Fibroblast of skin of left quadriceps (primary cell): ENCODE results near the gene ITGB5.

Experiments
- DNase-seq, 2 experiments: peaks; one replicate each; pipeline ENCODE4 v3.0.0-alpha.2; 2013; ENCODE audit warnings: low read depth in 2 of 2

Gene ITGB5

DNA sequence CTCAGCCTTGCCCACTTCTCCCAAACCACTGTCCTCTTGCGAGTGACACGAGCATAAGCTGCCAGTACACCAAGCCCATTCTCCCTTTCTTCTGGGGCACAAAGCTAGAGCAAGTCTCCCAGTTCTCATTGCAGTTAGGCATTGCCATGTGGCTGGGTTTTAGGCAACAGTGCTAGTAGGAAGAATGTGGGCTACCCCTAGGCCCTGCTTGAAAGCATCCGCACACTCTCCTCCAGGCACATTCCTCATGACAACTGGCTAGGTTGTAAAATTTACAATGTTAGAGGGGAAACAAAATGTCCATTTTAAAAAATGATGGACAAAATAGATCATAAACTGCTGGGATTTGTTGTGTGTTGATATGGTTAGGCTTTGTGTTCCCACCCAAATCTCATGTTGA is 19.7 kb downstream of the ITGB5 start:
- DNase-seq, result no peak

DNA sequence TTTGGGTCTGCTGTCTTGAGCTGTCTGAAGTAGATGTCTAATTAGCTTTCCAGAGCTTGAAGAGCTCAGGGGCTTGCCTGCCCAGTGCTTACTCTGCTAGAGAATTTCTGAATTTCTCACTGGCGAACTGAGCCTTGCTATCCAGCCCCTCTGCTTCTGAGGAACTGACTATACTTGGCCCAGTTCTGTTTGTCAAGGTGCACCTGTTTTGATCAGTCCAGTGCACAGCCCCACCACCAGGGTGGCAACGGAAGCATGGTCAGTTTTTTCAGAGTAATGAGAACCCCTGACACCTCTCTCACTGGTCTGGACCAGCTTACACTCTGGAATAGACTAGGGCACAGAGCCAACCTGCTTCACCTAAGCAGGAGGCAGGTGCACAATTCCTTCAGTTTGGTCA is 25.2 kb downstream of the ITGB5 start:
- no peak for DNase-seq

DNA sequence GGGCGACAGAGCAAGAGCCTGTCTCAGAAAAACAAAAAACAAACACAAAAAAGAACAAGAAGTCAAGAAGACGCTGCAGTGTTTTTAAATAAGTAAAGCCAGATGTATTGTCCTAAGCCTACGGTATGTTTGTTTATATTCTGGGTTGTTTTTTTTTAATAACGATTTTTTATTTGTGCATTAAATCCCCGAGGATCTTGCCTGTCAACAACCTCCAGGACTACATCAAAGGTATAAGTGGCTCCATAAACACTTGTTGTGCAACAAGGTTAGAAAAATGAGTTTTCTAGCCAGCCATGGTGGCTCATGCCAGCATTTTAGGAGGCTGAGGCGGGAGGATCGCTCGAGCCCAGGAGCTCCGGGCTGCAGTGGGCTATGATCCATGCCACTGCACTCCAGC is 26.1 kb downstream of the ITGB5 start:
- DNase-seq, result no peak

DNA sequence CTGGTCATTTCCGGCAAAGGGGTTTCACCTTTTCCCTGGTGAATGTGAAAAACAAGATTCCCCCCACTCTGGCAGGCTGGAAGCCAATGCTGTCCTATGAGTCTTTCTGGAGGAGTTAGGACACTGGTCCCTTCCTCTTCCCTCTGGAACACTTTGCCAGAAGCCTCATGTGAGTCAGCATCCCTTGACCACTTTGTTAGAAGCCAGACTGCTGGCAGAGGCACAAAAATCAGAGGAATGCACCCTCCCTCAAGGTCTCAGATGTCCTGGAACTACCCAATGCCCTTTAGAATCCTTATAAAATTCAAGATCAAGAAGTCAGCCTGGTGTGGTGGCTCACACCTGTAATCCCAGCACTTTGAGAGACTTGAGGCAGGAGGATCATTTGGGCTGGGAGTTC is 26.6 kb downstream of the ITGB5 start:
- DNase-seq, result peak; percentile 87 to 89

DNA sequence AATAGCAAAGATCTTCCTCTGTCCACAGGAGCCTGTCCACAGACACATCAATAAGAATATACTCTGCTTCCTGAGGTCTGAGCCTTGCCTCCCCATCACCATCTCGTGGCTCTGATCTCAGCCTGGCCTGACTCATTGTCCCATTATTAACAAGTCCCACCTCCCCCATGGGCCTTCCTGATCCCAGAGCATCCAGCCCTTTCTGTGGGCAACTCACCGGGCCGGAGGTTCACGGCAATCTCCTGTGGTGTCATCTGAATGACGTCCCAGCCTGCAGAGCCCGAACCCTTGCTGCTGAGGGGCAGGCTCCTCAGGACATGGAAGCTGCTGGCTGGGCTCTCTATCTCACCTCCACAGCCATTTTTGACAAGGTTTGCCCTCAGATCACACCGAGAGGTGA is 28.1 kb downstream of the ITGB5 start:
- DNase-seq, result peak in 1 of 2 experiments; percentile 36

DNA sequence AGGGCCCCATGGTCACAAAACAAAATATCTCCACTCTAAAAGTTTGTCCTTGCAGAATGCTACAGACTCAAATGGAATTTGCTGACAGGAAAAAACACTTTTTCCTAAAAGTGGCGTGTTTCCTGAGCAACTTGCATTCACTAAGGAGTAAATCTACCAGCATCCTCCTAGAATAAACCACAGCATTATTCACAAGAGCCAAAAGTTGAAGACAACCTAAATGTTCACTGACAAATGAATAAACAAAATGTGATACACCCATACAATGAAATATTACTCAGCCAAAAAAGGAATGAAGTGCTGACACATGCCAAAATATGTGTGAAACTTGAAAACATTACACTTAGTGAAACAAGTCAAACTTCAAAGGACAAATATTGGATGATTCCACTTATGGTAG is 28.9 kb downstream of the ITGB5 start:
- DNase-seq, result peak in 1 of 2 experiments; percentile 41

DNA sequence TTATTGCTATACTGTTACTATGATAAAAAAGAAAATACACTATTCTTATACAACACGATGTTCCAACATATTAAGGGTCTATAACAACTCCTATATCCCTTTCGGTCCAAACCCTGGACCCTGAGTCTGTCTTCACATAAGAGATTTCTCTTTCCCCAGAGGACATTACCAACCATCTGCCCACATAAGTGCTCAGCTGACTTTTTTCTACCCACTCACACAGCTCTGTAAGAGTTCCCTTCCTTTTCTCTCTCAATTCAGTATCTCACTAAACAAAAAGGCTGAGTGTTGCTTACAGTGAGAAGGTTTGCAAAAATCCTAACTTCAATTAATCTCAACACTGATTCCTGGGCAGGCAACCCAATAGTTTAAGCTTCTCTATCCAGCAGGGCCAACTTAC is 30.5 kb downstream of the ITGB5 start:
- no peak for DNase-seq

DNA sequence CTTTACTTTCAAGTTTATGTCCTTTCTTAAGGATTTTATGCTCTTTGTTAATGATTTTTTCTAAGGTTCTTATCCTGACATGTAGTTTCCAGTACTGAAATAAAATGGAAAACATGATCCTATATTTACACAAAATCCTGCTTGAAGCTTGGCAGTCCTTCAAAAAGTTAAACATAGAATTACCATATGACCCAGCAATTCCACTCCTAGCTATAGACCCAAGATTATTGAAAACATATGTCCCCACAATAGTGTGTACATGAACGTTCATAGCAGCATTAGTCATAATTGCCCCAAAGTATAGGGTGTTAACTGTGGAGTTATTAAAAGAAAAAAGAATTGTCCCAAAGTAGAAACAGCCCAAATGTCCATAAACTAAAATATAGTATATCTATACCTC is 33.2 kb downstream of the ITGB5 start:
- peak; percentile 93 for DNase-seq

DNA sequence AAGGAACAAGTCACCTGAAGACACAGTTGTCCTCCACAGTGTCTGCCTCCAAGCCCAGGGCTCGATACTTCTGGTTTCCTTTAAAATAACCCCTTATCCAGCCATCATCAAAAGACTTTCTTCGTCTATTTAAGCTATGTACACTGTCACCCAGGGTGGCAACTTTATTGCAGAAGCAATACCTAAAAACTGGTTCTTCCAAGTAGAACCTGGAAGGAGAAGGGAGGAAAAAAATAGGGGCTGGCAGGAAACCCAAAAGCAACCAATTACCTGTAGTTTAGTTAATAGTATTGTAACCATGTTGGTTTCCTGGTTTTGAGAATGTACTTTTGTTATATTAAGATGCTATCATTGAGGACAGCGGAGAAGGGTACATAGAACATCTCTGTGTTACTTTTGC is 33.7 kb downstream of the ITGB5 start:
- no peak for DNase-seq

DNA sequence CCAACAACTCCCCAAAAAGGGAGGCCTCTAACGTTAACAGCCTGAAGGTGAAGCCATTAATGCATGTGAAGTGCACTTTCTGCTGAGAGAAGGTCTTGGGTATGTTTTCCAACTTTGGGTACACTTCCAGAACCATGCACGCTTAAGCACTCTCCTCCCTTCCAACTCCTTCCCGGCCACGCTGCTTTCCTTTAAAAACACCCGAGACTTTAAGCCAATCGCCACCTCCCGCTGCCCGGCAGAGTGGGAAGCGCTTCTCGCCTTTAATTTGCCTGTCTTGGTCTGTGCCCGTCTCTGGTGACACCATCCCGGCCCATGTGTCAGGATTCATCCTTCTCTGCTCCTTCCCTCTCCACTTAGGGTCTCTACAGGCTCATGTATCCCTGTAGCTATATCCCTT is 35.3 kb downstream of the ITGB5 start:
- no peak for DNase-seq

DNA sequence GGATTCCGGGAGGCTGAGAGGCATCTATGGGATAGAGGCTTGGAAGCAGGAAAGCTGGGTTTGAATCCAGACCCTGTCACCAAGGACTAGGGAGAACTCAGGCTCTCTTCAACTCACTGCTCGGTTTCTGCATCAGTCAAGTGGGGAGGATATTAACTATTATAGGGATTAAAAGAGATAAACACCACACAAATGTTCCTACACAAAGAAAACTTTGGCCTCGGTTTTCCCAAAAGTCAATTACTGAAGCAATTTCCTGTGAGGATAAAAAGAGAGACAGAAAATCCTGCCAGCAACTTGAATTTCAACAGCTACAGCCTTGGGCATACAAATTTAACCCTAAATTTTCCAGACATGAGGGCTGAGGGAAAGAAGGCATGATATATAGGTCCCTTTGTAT is 36.0 kb downstream of the ITGB5 start:
- no peak for DNase-seq

DNA sequence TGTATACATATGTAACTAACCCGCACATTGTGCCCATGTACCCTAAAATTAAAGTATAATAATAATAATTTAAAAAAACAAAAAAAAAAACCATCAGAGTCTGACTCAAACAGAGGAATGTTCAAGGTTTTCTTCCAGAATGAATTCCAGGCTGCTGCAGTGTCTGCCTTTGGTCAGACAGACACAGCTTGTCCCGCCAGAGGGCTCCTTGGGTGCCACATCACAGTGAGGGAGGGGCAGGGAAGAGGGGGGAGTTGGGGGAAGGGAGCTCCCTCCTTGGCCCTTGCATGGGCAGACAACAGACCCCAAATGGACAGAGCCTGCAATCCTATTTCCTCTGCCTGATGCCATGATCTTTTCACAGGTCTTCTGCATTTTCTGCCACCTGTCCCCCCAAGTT is 36.5 kb downstream of the ITGB5 start:
- peak in 1 of 2 experiments; percentile 39 for DNase-seq

DNA sequence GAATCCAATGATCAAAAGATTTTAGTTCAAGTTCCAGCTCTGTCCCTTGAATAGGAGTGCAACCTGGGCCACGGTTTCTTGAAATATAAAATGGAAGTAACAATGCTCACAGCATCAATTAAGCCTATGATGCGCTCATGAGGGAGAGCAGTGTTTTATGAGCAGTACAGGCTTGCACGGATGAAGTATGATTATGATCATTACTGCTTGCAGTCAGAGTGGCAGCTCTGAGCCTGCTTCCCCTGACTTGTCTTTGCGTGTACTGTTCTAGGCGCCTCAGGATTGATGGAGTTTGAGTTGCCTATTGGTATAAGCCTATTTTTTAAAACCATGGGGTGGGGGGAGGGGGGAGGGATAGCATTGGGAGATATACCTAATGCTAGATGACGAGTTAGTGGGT is 37.0 kb downstream of the ITGB5 start:
- no peak for DNase-seq

DNA sequence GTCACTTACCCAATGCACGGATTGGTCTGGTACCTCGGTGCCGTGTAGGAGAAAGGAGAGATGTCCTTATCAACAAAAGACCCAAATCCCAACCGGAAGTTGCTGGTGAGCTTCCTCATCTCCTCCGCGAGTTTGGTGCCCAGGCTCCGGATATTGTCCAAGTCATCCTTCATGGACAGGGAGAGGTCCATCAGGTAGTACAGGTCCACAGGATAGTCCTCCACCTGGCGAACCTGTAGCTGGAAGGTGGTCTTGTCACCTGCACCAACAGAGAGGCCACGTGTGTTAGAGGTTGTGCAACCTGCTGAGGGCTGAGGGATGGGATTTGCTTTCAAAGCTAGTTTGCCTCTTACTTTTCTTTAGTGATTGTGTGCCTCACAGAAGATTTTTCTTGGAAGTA is 38.9 kb downstream of the ITGB5 start:
- DNase-seq, result no peak

DNA sequence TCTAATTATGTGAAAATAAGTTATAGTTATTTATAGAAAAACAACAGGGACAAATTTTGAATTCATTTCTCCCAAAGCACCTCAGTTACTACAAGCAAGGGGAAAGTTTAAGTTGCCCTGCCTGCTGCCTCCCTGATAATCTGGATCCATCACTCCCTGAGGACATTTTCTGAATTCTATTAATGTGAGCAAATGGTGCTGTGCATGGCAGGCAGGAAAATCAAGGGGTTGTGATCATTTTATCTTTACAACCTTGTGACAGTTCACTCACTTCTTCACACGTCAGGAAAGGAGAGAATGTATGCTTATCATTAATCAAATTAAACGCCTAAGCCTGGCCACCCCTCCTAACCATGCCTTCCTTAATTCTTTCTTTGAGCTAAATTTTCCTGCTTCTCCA is 39.3 kb downstream of the ITGB5 start:
- DNase-seq, result no peak

DNA sequence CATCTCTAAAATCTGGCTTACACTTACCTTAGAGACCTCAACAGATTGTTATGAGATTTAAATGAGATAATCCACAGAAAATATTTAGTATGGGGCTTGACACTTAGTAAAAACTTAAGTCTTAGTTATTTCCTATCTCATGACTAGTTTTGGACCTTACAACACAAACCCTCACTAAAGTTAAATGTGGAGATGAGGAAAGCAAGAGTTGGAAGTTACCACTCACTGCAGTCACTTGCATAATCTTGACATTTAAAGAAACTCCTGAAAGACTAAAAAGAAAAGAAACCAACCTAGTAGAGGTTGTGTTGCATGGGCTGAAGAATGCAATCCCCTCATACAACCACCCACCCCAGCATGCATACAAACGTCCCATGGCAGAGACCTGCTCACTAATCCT is 40.1 kb downstream of the ITGB5 start:
- DNase-seq, result no peak

DNA sequence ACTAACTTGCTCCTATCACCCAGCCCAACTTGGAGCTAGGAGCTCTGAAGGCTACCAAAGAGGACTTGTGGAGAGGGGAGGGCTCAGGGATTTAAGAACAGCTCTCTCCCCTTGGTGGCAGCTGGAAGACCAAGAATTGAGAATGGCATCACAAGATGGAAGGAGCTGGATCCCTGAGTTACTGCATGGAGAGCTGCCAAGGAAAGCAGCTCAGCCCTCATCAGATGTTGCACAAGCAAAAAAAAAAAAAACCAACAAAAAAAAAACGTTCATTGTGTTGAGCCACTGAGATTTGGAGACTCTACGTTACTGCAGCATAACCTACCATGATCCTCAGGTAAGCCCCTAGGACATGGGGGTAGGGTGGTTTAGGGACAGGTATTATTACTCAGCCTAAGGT is 41.0 kb downstream of the ITGB5 start:
- peak in 1 of 2 experiments; percentile 39 for DNase-seq

DNA sequence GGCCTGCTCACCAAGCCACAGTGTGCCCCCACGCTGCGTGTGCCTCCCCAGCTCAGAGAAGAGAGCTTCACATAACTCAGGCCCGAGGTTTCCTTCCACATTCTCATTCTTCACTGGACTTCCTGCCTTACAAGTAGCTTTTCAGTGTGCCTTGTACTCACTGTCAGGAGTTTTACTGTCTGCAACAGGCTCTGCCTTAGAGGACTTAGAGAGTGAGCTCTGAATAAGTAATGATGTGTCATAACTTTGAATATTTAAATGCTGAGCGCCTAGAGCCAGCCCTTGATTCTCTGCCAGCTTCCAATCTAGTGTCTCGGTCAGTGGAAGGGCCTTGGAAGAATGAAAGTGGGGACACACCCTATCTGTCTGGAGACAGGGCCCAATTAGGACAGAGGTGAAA is 41.8 kb downstream of the ITGB5 start:
- DNase-seq, result peak; percentile 65

DNA sequence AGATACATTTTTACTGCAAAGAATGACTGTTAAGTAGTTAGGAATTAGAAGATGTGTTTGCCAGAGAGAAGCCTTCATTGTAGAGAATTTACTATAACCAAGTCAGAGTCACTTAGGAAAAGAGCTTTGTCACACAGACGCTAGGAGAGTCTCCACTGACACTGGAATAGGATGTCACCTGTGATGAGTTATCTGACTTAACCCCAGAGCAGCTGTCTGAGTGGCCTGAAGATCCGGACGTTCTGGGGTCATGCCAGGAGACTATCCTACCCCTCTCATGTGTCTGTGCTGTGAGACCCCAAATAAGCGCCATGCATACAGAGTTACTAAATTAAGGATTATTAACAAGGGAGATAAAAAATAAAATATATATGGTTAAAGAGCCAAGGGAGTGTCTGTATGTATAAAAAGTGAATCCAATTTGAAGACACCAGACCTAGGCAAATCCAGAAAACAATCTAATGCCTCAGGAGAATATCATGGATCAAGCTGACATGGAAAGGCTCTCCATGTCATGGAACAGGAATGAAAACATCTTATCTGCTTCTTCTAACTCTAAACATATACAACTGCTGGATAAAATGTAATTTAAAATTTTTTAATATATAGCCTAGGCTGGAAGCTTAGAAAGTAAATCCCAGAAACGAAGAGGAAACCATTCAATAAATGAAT is 43.5 kb downstream of the ITGB5 start:
- no peak for DNase-seq

DNA sequence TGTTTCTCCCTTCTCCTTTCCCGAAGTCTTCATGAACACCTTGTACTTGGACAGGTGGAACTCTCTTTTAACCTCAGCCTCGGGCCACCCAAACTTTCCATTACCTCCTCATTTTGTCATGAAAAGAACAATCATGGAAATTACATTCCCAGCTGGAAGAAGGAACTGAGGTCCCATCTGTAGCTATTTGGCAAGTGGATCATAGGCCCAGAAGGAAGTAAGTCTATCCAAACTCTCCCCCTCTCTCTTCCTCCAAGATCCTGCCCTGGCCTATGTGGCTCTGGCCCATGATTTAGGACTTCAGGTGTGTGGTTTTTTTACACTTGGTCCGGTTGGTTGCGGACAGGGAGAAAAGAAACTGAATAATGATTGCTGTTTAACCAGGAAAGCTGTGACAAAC is 44.1 kb downstream of the ITGB5 start:
- no peak for DNase-seq

DNA sequence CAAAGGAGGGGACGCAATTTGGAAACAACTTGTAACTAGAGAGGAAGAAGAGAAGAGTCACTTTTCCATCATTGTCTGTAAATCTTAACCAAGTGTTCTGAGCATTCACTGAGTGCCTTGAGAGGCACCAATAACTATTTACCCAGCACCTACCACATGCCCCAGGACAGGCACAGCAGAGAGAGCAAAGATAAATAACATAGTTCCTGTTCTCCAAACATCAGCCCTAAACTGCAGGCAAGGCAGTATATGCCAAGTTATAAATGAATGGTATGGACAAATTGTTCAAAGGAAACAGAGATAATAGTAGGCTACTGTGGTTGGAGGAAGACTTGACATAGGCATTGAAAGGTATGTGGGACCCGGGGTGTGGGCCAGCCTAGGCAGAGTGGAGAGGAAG is 45.6 kb downstream of the ITGB5 start:
- no peak for DNase-seq

DNA sequence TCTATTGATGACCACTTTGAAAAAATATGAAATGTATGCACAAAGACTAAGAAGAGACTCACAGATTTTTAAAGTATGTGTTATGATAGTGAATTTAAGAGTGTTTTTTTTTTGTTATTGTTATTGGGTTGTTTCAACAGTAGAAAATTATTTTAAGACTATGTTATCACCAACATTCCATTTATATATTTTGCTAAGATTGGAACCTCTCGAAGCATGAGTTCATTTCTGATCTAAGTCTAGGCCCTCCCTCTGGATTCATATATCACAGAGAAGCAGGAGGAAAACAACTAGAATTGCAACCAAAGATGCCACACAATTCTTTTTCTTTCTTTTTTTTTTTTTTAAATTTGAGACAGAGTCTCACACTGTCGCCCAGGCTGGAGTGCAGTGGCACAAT is 46.8 kb downstream of the ITGB5 start:
- no peak for DNase-seq

DNA sequence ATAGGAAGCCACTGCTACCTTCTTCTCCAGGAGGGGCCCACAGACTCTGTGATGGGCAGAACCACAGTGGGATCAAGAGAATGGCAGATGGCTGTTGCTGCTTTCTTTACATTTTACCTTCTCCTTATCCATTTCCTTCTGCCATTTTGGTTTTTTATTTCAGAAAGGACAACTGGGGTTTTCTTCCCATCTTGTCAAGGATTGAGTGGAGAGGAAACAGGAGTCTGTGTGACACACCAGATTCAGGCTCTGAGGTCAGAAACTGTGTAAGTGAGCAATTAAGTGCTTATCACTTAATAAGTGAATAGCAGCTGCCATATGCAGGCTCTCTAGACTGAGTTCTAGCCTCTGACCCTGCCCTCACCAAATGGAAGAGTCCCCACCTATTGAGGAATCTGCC is 47.3 kb downstream of the ITGB5 start:
- no peak for DNase-seq

DNA sequence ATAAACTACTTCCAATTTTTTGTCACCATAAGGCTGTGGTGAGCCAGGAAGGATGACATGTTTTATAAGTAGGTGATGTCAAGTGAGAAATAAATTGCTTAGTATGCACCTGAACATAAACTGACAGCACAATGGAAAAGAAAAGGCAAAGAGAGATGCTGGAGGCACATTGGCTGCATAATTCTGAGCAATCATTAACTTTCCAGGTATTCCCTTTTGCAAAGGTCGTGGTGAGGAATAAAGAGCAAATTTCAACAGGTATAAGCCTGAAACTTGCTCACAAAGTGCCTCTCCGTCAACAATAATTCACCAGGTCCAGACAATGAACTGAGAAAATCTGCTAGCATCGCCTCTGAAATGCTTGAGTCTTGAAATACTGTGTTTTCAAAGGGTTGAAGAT is 48.2 kb downstream of the ITGB5 start:
- no peak for DNase-seq
